HEK293 (cell line): ENCODE measurements around the gene PLEKHJ1.
A peak's percentile ranks its signal among the peaks of the same experiment; 100 is the strongest.

Experiments
- CTCF ChIA-PET: fragments of 350-600 bp; formaldehyde crosslinking; extraction: SDS; loops from one replicate; lab custom pipeline; 2021; ENCODE audit warnings: antibody characterized with exemption; lab: Yijun Ruan, JAX
- POLR2A ChIA-PET: fragments of 300-600 bp; formaldehyde crosslinking; extraction: SDS; loops from one replicate; lab custom pipeline; 2020; ENCODE audit warnings: antibody characterized with exemption, inconsistent platforms; lab: Yijun Ruan, JAX
- H3K27ac ChIP-seq: fragments of 200-500 bp; sonication (Bioruptor generic); 2 replicates; pipeline ENCODE4 v1.5.1; 2014; ENCODE audit warnings: low read depth, low read length, control low read depth, inconsistent platforms; ENCODE audit errors: extremely low read depth
- H3K36me3 ChIP-seq, 2 experiments: fragments of 200-500 bp in 1 of 2; sonication (Bioruptor generic) in 1 of 2; 1 replicate in 1 of 2; 2 replicates in 1 of 2; pipeline ENCODE4 v1.5.1; 2014 to 2017; ENCODE audit warnings: inconsistent platforms in 2 of 2, low read length in 2 of 2; ENCODE audit not compliant: control insufficient read depth in 2 of 2, insufficient read depth in 1 of 2
- H3K4me1 ChIP-seq: fragments of 200-500 bp; sonication (Bioruptor generic); 2 replicates; pipeline ENCODE4 v1.5.1; 2014; ENCODE audit warnings: mild to moderate bottlenecking, low read length, inconsistent platforms; ENCODE audit not compliant: control insufficient read depth, insufficient read depth
- H3K4me3 ChIP-seq: 2 replicates; pipeline ENCODE4 v1.5.1; 2011; ENCODE audit warnings: low read depth, mild to moderate bottlenecking, control low read depth, low read length, moderate library complexity
- H3K9me3 ChIP-seq: fragments of 200-500 bp; sonication (Bioruptor generic); 2 replicates; pipeline ENCODE4 v1.5.1; 2014; ENCODE audit warnings: low read depth, low read length, inconsistent platforms; ENCODE audit not compliant: control insufficient read depth, insufficient read depth
- BCL11B ChIP-seq: fragments of 450-650 bp; formaldehyde crosslinking; IDR thresholded peaks from 2 replicates; pipeline ENCODE4 v1.5.1; 2016; ENCODE audit warnings: low read depth, missing biosample characterization, missing genetic modification characterization
- INSM2 ChIP-seq: fragments of 450-650 bp; formaldehyde crosslinking; IDR thresholded peaks from 2 replicates; pipeline ENCODE4 v1.5.1; 2016; ENCODE audit warnings: missing biosample characterization, missing genetic modification characterization
- KLF7 ChIP-seq: fragments of 450-650 bp; formaldehyde crosslinking; IDR thresholded peaks from 2 replicates; pipeline ENCODE4 v1.5.1; 2016; ENCODE audit warnings: missing biosample characterization, missing genetic modification characterization, borderline replicate concordance
- KLF8 ChIP-seq: fragments of 450-650 bp; formaldehyde crosslinking; IDR thresholded peaks from 2 replicates; pipeline ENCODE4 v1.5.1; 2016; ENCODE audit warnings: missing biosample characterization, missing genetic modification characterization
- MZF1 ChIP-seq: fragments of 450-650 bp; formaldehyde crosslinking; IDR thresholded peaks from 2 replicates; pipeline ENCODE4 v1.5.1; 2017; ENCODE audit warnings: missing biosample characterization, missing genetic modification characterization, borderline replicate concordance
- SCRT1 ChIP-seq: fragments of 450-650 bp; formaldehyde crosslinking; IDR thresholded peaks from 2 replicates; pipeline ENCODE4 v1.5.1; 2016; ENCODE audit warnings: missing biosample characterization, missing genetic modification characterization, borderline replicate concordance
- SCRT2 ChIP-seq: fragments of 450-650 bp; formaldehyde crosslinking; IDR thresholded peaks from 2 replicates; pipeline ENCODE4 v1.5.1; 2016; ENCODE audit warnings: missing biosample characterization, missing genetic modification characterization
- SP2 ChIP-seq: fragments of 450-650 bp; formaldehyde crosslinking; IDR thresholded peaks from 2 replicates; pipeline ENCODE4 v1.5.1; 2016; ENCODE audit warnings: missing biosample characterization, missing genetic modification characterization
- ZBTB6 ChIP-seq: fragments of 450-650 bp; formaldehyde crosslinking; IDR thresholded peaks from 2 replicates; pipeline ENCODE4 v1.5.1; 2017; ENCODE audit warnings: missing biosample characterization, missing genetic modification characterization
- ZBTB8A ChIP-seq: fragments of 450-650 bp; formaldehyde crosslinking; IDR thresholded peaks from 2 replicates; pipeline ENCODE4 v1.5.1; 2016; ENCODE audit warnings: missing biosample characterization, missing genetic modification characterization
- ZNF121 ChIP-seq: fragments of 450-650 bp; formaldehyde crosslinking; IDR thresholded peaks from 2 replicates; pipeline ENCODE4 v1.5.1; 2016; ENCODE audit warnings: missing biosample characterization, missing genetic modification characterization
- ZNF146 ChIP-seq: fragments of 450-650 bp; formaldehyde crosslinking; IDR thresholded peaks from 2 replicates; pipeline ENCODE4 v1.5.1; 2016; ENCODE audit warnings: missing biosample characterization, missing genetic modification characterization
- ZNF280D ChIP-seq: fragments of 450-650 bp; formaldehyde crosslinking; IDR thresholded peaks from 2 replicates; pipeline ENCODE4 v1.5.1; 2016; ENCODE audit warnings: missing biosample characterization, missing genetic modification characterization
- ZNF37A ChIP-seq: fragments of 450-650 bp; IDR thresholded peaks from 2 replicates; pipeline ENCODE4 v1.5.1; 2018; ENCODE audit warnings: missing biosample characterization, missing genetic modification characterization
- ZNF600 ChIP-seq: fragments of 450-650 bp; formaldehyde crosslinking; IDR thresholded peaks from 2 replicates; pipeline ENCODE4 v1.5.1; 2016; ENCODE audit warnings: missing biosample characterization, missing genetic modification characterization
- ZNF629 ChIP-seq: fragments of 450-650 bp; formaldehyde crosslinking; IDR thresholded peaks from 2 replicates; pipeline ENCODE4 v1.5.1; 2017; ENCODE audit warnings: missing biosample characterization, missing genetic modification characterization
- ZNF692 ChIP-seq: fragments of 450-650 bp; formaldehyde crosslinking; IDR thresholded peaks from 2 replicates; pipeline ENCODE4 v1.5.1; 2016; ENCODE audit warnings: missing biosample characterization, missing genetic modification characterization
- ZNF768 ChIP-seq: fragments of 450-650 bp; formaldehyde crosslinking; IDR thresholded peaks from 2 replicates; pipeline ENCODE4 v1.5.1; 2018; ENCODE audit warnings: missing biosample characterization, mild to moderate bottlenecking, missing genetic modification characterization
- ZNF837 ChIP-seq: fragments of 450-650 bp; formaldehyde crosslinking; IDR thresholded peaks from 2 replicates; pipeline ENCODE4 v1.5.1; 2016; ENCODE audit warnings: missing biosample characterization, missing genetic modification characterization

The PLEKHJ1 gene

DNA sequence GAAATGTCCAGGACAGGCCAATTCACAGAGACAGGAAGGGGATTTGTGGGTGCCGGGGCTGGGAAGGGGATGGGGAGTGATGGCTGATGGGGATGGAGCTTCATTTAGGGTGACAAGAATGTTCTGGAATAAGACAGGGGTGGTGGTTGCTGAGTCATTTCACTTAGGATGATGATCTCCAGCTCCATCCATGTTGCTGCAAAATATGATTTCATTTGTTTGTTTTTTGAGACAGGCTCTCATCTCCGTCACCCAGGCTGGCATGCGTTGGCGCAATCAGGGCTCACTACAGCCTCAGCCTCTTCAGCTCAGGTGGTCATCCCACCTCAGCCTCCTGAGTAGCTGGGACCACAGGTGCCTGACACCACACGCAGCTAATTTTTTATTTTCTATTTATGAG is 23.2 kb upstream of the PLEKHJ1 start (continued):
- TF ChIP-seq INSM2 (tag by site-specific recombination), result peak; percentile 33; the same call in 1 of the 2 replicates
- TF ChIP-seq ZNF692 (tag by site-specific recombination), result 0 out of 2 replicates have a peak, but pooled peaks have one; percentile 19
- no peak for TF ChIP-seq BCL11B (tag by site-specific recombination)
- 0 out of 2 replicates have a peak, but pooled peaks have one; percentile 21 for TF ChIP-seq MZF1 (tag by site-specific recombination)
- peak; percentile 39 for TF ChIP-seq ZNF629 (tag by site-specific recombination)

GRCh38 chr19:2255982-2256685 is 20.0 kb upstream of the PLEKHJ1 start, which contains the start of gene JSRP1:
JSRP1 (minus strand) TSS chr19:2256417; CDS start chr19:2255314, 1,103 bp downstream.
- TF ChIP-seq ZBTB8A (tag by site-specific recombination) (0 out of 2 replicates have a peak, but pooled peaks have one; percentile 25), ZNF837 (tag by site-specific recombination) (no peak), SCRT1 (peak; percentile 66; the same call in 1 of the 2 replicates), ZNF146 (no peak), SCRT2 (tag by site-specific recombination) (peak; percentile 89)
- TF ChIP-seq, all 188 proteins: peak for 3
- H3K27ac ChIP-seq, result no peak within 1 kb of the TSS
- H3K4me3 ChIP-seq, result no peak within 1 kb of the TSS
- ChIA-PET POLR2A (no interaction called here), CTCF (no interaction called here)
- no peaks in the 10 kb centered on the region for H3K36me3 ChIP-seq
- no peaks in the 10 kb centered on the region for H3K4me1 ChIP-seq
- H3K9me3 ChIP-seq, result no peaks in the 10 kb centered on the region

DNA sequence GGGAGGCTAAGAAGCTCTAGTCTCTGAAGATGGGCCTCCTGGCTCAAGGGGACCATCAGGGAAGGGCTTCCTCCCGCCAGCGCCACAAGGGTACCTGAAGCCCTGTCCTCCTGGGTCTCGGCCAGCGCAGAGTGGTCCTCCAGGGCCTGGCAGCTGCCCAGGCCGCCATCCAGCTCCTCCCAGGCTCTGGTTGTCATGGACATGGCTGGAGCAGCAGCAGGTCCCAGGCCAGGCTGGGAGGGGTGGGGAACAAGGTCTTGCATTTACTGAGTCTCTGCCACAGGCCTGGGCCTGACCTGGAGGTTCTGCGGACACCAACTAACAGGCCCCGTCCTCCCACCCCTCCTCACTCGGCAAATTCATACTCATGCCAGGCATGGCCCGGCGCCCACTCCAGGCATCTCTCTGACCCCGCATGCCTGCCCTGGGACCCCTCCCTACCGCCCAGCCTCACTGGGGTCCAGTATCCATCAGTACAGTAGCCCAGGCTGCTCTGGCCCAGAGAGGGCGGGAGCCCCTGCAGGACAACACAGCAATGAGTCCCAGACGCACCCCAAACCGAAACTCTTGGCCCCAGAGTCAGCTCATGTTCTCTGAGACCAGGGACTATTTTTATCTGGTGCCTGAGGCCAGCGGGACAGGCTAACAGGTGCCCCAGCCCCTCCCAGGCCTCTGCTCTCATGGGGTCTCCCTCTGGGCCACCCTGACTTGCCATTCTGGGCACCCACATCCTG is 19.1 kb upstream of the PLEKHJ1 start:
- Histone ChIP-seq H3K36me3 (no peaks in the 10 kb centered on the region), H3K4me1 (no peaks in the 10 kb centered on the region), H3K9me3 (no peaks in the 10 kb centered on the region), H3K27ac (no peak overlapping the region), H3K4me3 (no peak overlapping the region)
- CTCF ChIA-PET, result interaction anchor here (0.6 kb wide), 1 partner anchor 366 kb away, joined by 3 read pairs; no protein-coding TSS in a partner anchor
- POLR2A ChIA-PET, result no interaction called here
- TF ChIP-seq ZNF768 (tag by site-specific recombination) (0 out of 2 replicates have a peak, but pooled peaks have one; percentile 25), SP2 (no peak)

- H3K36me3 ChIP-seq, result peaks cover 0 to under 1% of the 10 kb centered on the region in 2 experiments; a peak in 1 of 3 replicates
- H3K9me3 ChIP-seq, result no peaks in the 10 kb centered on the region
- H3K4me3 ChIP-seq, result no peak overlapping the region
- no peaks in the 10 kb centered on the region for H3K4me1 ChIP-seq
- CTCF ChIA-PET, result interaction anchor here (0.6 to 0.7 kb wide), 2 partner anchors 98 to 367 kb away, joined by 3 read pairs; no protein-coding TSS in a partner anchor
- H3K27ac ChIP-seq, result no peak overlapping the region
- POLR2A ChIA-PET, result interaction anchor here (1.4 kb wide), 1 partner anchor 16 kb away, joined by 3 read pairs; no protein-coding TSS in a partner anchor
- TF ChIP-seq KLF7 (no peak), ZNF121 (tag by site-specific recombination) (peak; percentile 94), ZNF280D (tag by site-specific recombination) (no peak), ZBTB6 (peak; percentile 22; the same call in 1 of the 2 replicates), KLF8 (0 out of 2 replicates have a peak, but pooled peaks have one; percentile 11), ZNF600 (tag by site-specific recombination) (peak; percentile 88), ZNF37A (no peak)
These were observed 18.1 kb upstream of the PLEKHJ1 start for GRCh38 chr19:2254064-2254872.
